Body of pancreas (tissue), 4 donors: Measurements from ENCODE around the gene FCGBP. TPM values are rescaled to one million over a fixed set of nuclear protein-coding genes. Genes with fewer than 3 reads are reported as not detected.
"Not testable (repeated sequence)": the region's sequence is repeated elsewhere in the genome, so short reads cannot be mapped to it uniquely, and the experiment has no call there.

Experiments used
- ATAC-seq: fragments of 150-250 bp; one replicate; pipeline ENCODE4 v1.9.1; 2016
- DNase-seq, 4 donors: peaks; one replicate each; pipeline ENCODE4 v3.0.0-alpha.2; 2019
- H3K27ac ChIP-seq, 4 donors: fragments of 200-600 bp; sonication (generic); 1 replicate in 3 of 4; 2 replicates in 1 of 4; pipeline versions ENCODE4 v1.5.1 to v1.6.1; 2016 to 2019; ENCODE audit warnings: mild to moderate bottlenecking in 1 of 4, mixed read lengths in 1 of 4, moderate library complexity in 1 of 4
- H3K27me3 ChIP-seq, 2 donors: fragments of 200-600 bp; sonication (generic); one replicate each; pipeline ENCODE4 v1.6.0; 2016; ENCODE audit warnings: mild to moderate bottlenecking in 1 of 2
- H3K36me3 ChIP-seq, 2 donors: fragments of 200-600 bp; sonication (generic); replicated peaks in 1 of 2; 2 replicates each; pipeline ENCODE4 v1.5.1; 2016; ENCODE audit warnings: low read depth in 2 of 2; ENCODE audit not compliant: insufficient read depth in 1 of 2
- H3K4me1 ChIP-seq: fragments of 200-600 bp; sonication (generic); one replicate; pipeline ENCODE4 v1.6.0; 2016
- H3K4me3 ChIP-seq, 2 donors: fragments of 200-600 bp; sonication (generic); 1 replicate in 1 of 2; 2 replicates in 1 of 2; pipeline ENCODE4 v1.5.1; 2016 to 2019
- H3K9me3 ChIP-seq, 3 donors: fragments of 200-600 bp; sonication (generic); 1 replicate in 2 of 3; 2 replicates in 1 of 3; pipeline ENCODE4 v1.5.1; 2016
- POLR2A ChIP-seq, 3 donors: fragments of 450-650 bp; IDR thresholded peaks; one replicate each; pipeline ENCODE4 v1.6.1; 2016; ENCODE audit warnings: antibody characterized with exemption in 3 of 3, mild to moderate bottlenecking in 2 of 3
- WGBS, 2 donors: methylation state at CpG; one replicate each; pipeline ENCODE4 v1.1.5; 2017; 5-methylcytosine and 5-hydroxymethylcytosine counted together
- intact Hi-C: fragments of 100-400 bp; cut with DNase I; formaldehyde crosslinking; loops from one replicate; pipeline ENCODE4 v1.15.1; 2023
- total RNA-seq, 2 donors: library from RNA; depleted of rRNA; stranded (reverse); fragments of >200 nt; gene quantifications; one replicate each; pipeline ENCODE4 v1.1.0, GENCODE V29; 2016
- TF ChIP-seq, protein P1 (sequence below), 7 experiments: fragments of 450-650 bp in 4 of 7; fragments of 200-600 bp in 3 of 7; sonication (generic) in 3 of 7; IDR thresholded peaks; one replicate each; pipeline ENCODE4 v1.5.1; 2016 to 2019; ENCODE audit warnings: antibody characterized with exemption in 7 of 7

FCGBP gene
- total RNA-seq, 2 donors from 2014 or later = 19.4 to 24.1 TPM

DNA sequence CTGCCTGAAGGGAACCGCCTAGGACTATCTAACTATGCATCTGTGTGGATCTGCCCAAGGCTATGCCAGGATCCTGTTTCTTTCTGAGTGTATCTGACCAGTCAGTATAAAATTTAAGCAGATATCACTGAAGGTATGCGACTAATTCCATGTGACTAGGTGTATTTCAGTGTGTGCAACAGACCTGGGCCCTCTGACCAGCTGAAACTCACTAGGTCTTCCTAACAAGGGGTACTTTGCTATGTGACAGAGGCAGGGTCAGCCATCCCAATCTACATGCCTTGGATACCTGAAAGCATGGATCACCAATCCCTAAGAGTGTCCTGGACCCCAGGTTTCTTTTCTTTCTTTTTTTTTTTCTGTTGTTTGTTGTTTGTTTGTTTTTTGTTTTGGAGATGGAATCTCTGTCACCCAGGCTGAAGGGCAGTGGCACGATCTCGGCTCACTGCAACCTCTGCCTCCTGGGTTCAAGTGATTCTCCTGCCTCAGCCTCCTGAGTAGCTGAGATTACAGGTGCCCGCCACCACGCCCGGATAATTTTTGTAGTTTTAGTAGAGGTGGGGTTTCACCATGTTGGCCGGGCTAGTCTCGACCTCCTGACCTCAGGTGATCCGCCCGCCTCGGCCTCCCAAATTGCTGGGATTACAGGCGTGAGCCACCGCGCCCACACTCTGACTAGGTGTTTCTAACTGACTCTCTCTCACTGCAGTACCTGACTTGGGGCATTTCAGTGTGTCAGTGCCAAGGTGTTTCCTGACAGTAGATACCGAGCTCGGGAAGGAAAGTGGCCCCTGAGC is 43.5 kb downstream of the FCGBP start:
- WGBS, 2 donors = 83% methylated on average over 17 of the region's 17 CpGs
- no peaks in the 10 kb centered on the region for H3K36me3 ChIP-seq
- no peaks in the 10 kb centered on the region for H3K9me3 ChIP-seq
- H3K27me3 ChIP-seq = no peaks in the 10 kb centered on the region
- H3K4me1 ChIP-seq = peaks cover 11% of the 10 kb centered on the region
- no peak overlapping the region for H3K4me3 ChIP-seq
- ATAC-seq (peak; percentile 2), DNase-seq (no peak)
- intact Hi-C loops = no loop called here
- TF ChIP-seq POLR2A (IDR thresholded peaks at IDR 0.05) = no peak
- TF ChIP-seq, protein P1, sequence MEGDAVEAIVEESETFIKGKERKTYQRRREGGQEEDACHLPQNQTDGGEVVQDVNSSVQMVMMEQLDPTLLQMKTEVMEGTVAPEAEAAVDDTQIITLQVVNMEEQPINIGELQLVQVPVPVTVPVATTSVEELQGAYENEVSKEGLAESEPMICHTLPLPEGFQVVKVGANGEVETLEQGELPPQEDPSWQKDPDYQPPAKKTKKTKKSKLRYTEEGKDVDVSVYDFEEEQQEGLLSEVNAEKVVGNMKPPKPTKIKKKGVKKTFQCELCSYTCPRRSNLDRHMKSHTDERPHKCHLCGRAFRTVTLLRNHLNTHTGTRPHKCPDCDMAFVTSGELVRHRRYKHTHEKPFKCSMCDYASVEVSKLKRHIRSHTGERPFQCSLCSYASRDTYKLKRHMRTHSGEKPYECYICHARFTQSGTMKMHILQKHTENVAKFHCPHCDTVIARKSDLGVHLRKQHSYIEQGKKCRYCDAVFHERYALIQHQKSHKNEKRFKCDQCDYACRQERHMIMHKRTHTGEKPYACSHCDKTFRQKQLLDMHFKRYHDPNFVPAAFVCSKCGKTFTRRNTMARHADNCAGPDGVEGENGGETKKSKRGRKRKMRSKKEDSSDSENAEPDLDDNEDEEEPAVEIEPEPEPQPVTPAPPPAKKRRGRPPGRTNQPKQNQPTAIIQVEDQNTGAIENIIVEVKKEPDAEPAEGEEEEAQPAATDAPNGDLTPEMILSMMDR (IDR thresholded peaks at IDR 0.05) = no peak
- peak overlapping the region in 1 of 4 donors; percentile 16 for H3K27ac ChIP-seq

- H3K27me3 ChIP-seq, H3K4me3 ChIP-seq, H3K9me3 ChIP-seq, H3K27ac ChIP-seq, ATAC-seq, intact Hi-C loops, H3K36me3 ChIP-seq, DNase-seq: not testable (repeated sequence)
- WGBS, 2 donors = 89 to 91% methylated on average over 10 to 20 of the region's 20 CpGs
- H3K4me1 ChIP-seq = peaks cover 11% of the 10 kb centered on the region
These were observed 44.3 kb downstream of the FCGBP start for GRCh38 chr19:39889872-39890754.

GRCh38 chr19:39887456-39887951 is 46.9 kb downstream of the FCGBP start:
- ATAC-seq, H3K27ac ChIP-seq, H3K27me3 ChIP-seq, H3K9me3 ChIP-seq, intact Hi-C loops, H3K4me3 ChIP-seq, H3K36me3 ChIP-seq, DNase-seq: not testable (repeated sequence)
- peaks cover 11% of the 10 kb centered on the region for H3K4me1 ChIP-seq
- WGBS, 2 donors = 0 to 47% methylated on average over 1 to 2 of the region's 3 CpGs

DNA sequence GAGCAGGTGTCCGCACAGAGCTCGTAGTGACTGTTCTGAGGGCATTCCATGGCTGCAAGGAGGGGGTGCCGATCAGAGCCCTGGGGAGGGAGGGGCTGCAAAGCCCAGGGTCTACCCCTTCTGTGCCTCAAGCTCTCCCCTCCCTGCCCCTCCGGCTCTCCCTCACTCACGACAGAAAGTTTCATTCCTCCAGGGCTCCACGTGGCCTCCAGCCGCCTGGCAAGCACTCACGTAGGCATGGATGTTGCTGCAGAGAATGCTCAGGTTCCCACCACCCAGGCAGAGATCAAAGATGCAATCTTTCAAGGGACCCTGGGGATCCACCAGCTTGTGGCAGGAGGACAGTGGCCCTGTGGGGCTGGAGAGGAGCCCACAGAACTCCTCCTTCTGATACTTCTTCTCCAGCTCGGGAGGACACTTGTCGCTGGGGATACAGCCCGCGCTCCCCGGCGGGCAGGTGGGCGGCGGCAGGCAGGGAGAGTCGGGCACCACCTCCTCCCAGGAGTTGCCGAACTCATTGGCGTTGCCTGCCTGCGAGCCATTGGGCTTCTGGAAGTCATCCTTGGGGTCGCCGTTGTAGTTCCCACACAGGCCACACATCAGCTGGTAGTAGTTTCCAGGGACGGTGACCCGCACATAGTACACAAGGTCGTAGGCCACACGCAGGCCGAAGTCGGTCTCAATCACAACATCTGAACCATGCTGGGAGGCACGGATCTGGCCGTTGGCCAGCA is 48.4 kb downstream of the FCGBP start:
- H3K36me3 ChIP-seq, H3K27me3 ChIP-seq, H3K4me3 ChIP-seq, ATAC-seq, H3K27ac ChIP-seq, H3K9me3 ChIP-seq, intact Hi-C loops, H3K4me1 ChIP-seq, DNase-seq: not testable (repeated sequence)
- 80% methylated on average over 21 of the region's 30 CpGs; no CpG with 5 or more reads in 1 of the 2 donors for WGBS, 2 donors

- ATAC-seq, H3K36me3 ChIP-seq, H3K27ac ChIP-seq, H3K4me3 ChIP-seq, H3K27me3 ChIP-seq, H3K4me1 ChIP-seq, intact Hi-C loops, H3K9me3 ChIP-seq, DNase-seq: not testable (repeated sequence)
- 77 to 86% methylated on average over 4 of the region's 9 CpGs for WGBS, 2 donors
These were observed 49.7 kb downstream of the FCGBP start for GRCh38 chr19:39884721-39885120.

Other genes with a start within 250 kb of the FCGBP start
- gene LGALS14, start 230.2 kb downstream of the FCGBP start, total RNA-seq = not detected
- gene CLC, start 196.6 kb downstream of the FCGBP start, total RNA-seq = not detected
- gene LEUTX, start 155.8 kb downstream of the FCGBP start, total RNA-seq = not detected
- gene DYRK1B, start 100.5 kb downstream of the FCGBP start, total RNA-seq = 10 to 100 TPM; 11.9 to 21.1 TPM
- gene FBL, start 88.3 kb downstream of the FCGBP start, total RNA-seq = 100 to 1,000 TPM in 1 of 2 donors, 10 to 100 TPM in 1; 90.3 to 118 TPM
- 10 to 100 TPM; 14.2 to 43.8 TPM for gene PSMC4, start 36.5 kb upstream of the FCGBP start, total RNA-seq
- 1 to 10 TPM in 1 of 2 donors, under 1 TPM in 1; 0.66 to 2.6 TPM for gene ZNF546, start 62.4 kb upstream of the FCGBP start, total RNA-seq
- gene ZNF780B, start 121.6 kb upstream of the FCGBP start, total RNA-seq = 10 to 100 TPM in 1 of 2 donors, 1 to 10 TPM in 1; 8.3 to 12.5 TPM
- 10 to 100 TPM in 1 of 2 donors, 1 to 10 TPM in 1; 3.3 to 18.9 TPM for gene ZNF780A, start 156.3 kb upstream of the FCGBP start, total RNA-seq